Testis (tissue), 2 donors: ENCODE data around the gene PLXNB1.

Experiments used
- CTCF ChIP-seq, 3 experiments: fragments of 450-650 bp in 2 of 3; fragments of 200-600 bp in 1 of 3; sonication (generic) in 1 of 3; IDR thresholded peaks; one replicate each; pipeline ENCODE4 v1.5.1; 2016 to 2019; ENCODE audit warnings: antibody characterized with exemption in 3 of 3, mild to moderate bottlenecking in 2 of 3, moderate library complexity in 1 of 3
- POLR2A ChIP-seq: fragments of 450-650 bp; IDR thresholded peaks from one replicate; pipeline ENCODE4 v1.6.1; 2017; ENCODE audit warnings: antibody characterized with exemption, mild to moderate bottlenecking, moderate library complexity

GRCh38 chr3:48353987-48354386 is 75.9 kb downstream of the PLXNB1 start:
- no peak for TF ChIP-seq CTCF (IDR thresholded peaks at IDR 0.05)
- no peak for TF ChIP-seq POLR2A
